HepG2 (cell line): ENCODE measurements around the gene SLC25A22. TPM values are rescaled to one million over a fixed set of nuclear protein-coding genes. Genes with fewer than 3 reads are reported as not detected.

Source experiments
- AGO2 ChIP-seq: fragments of 200-400 bp; formaldehyde crosslinking; optimal IDR thresholded peaks from 2 replicates; pipeline ENCODE3; 2017; ENCODE audit warnings: mild to moderate bottlenecking, low read depth, low read length, moderate library complexity
- CREB3 ChIP-seq: sonication (generic); formaldehyde crosslinking; IDR thresholded peaks from 2 replicates; pipeline ENCODE4 v1.5.0; 2020; ENCODE audit warnings: missing genetic modification reagents
- DNMT1 ChIP-seq: sonication (generic); formaldehyde crosslinking; IDR thresholded peaks from 2 replicates; pipeline ENCODE4 v1.5.1; 2020; ENCODE audit warnings: mild to moderate bottlenecking, missing genetic modification reagents
- HNF1A ChIP-seq, 2 experiments: sonication (generic) in 1 of 2; formaldehyde crosslinking in 1 of 2; IDR thresholded peaks; 2 replicates each; pipeline versions ENCODE4 v1.4.0 to v1.6.1; 2016 to 2020; ENCODE audit warnings: borderline replicate concordance in 1 of 2, low read depth in 1 of 2, mild to moderate bottlenecking in 1 of 2, missing genetic modification reagents in 1 of 2
- NCOA5 ChIP-seq: sonication (generic); formaldehyde crosslinking; IDR thresholded peaks from 2 replicates; pipeline ENCODE4 v1.4.0; 2020; ENCODE audit warnings: missing genetic modification reagents
- PRMT3 ChIP-seq: sonication (generic); formaldehyde crosslinking; IDR thresholded peaks from 2 replicates; pipeline ENCODE4 v1.8.1; 2022; ENCODE audit warnings: low read depth, mild to moderate bottlenecking, moderate library complexity, missing genetic modification reagents, borderline replicate concordance
- TCF12 ChIP-seq, 2 experiments: fragments of 450-650 bp in 1 of 2; sonication (generic) in 1 of 2; formaldehyde crosslinking in 1 of 2; IDR thresholded peaks; 2 replicates each; pipeline versions ENCODE4 v1.6.1 to v1.8.0; 2017 to 2022; ENCODE audit warnings: antibody characterized with exemption in 1 of 2, mild to moderate bottlenecking in 1 of 2, missing genetic modification reagents in 1 of 2, moderate library complexity in 1 of 2
- XRCC5 ChIP-seq: fragments of 200-400 bp; formaldehyde crosslinking; optimal IDR thresholded peaks from 2 replicates; pipeline ENCODE3; 2017; ENCODE audit warnings: mild to moderate bottlenecking, low read length
- ZNF343 ChIP-seq: sonication (generic); formaldehyde crosslinking; IDR thresholded peaks from 2 replicates; pipeline ENCODE4 v1.4.0; 2020; ENCODE audit warnings: mild to moderate bottlenecking, missing genetic modification reagents
- ZNF44 ChIP-seq: sonication (generic); formaldehyde crosslinking; IDR thresholded peaks from 2 replicates; pipeline ENCODE4 v1.5.1; 2020; ENCODE audit warnings: mild to moderate bottlenecking, missing genetic modification reagents
- ZNF547 ChIP-seq: sonication (generic); formaldehyde crosslinking; IDR thresholded peaks from 2 replicates; pipeline ENCODE4 v1.5.1; 2020; ENCODE audit warnings: mild to moderate bottlenecking, missing genetic modification reagents
- ZNF614 ChIP-seq: IDR thresholded peaks from 2 replicates; pipeline ENCODE4 v1.6.1; 2018; ENCODE audit warnings: missing biosample characterization, missing genetic modification reagents, inconsistent platforms, borderline replicate concordance
- ZSCAN12 ChIP-seq: sonication (generic); formaldehyde crosslinking; IDR thresholded peaks from 2 replicates; pipeline ENCODE4 v1.9.0; 2021; ENCODE audit warnings: mild to moderate bottlenecking, missing genetic modification reagents
- polyA plus RNA-seq, 8 experiments: library from polyadenylated mRNA; depleted of rRNA in 3 of 8; stranded (reverse) in 7 of 8; unstranded in 1 of 8; fragments of >200 nt; fragmentation: Illumina TruSeq in 4 of 8; extraction: Trizol in 4 of 8; gene quantifications; 2 replicates each; pipeline versions ENCODE4 v1.2.1 to v1.2.3, GENCODE V29; 2011 to 2016; ENCODE audit warnings: low read depth in 4 of 8, missing spikeins in 1 of 8, mixed read lengths in 1 of 8; ENCODE audit not compliant: insufficient read depth in 1 of 8
- total RNA-seq, 5 experiments: library from RNA; depleted of rRNA; stranded (reverse); fragments of >200 nt; fragmentation: Illumina TruSeq; extraction: Trizol; gene quantifications; 2 replicates each; pipeline ENCODE4 v1.2.3, GENCODE V29; 2016; ENCODE audit warnings: low read depth in 1 of 5

Gene SLC25A22
- total and polyA plus RNA-seq, 2 of the 13 experiments (the other 11 are each of a cell fraction or from before 2014, with no cell fraction given) = 12.4 to 19.2 TPM

- TF ChIP-seq CREB3 (CRISPR knock-in tag) (no peak), PRMT3 (CRISPR knock-in tag) (no peak), AGO2 (peak; percentile 63), HNF1A (IDR thresholded peaks at IDR 0.05; ENCODE audit: low read depth) (no peak), HNF1A (CRISPR knock-in tag; IDR thresholded peaks at IDR 0.05; ENCODE audit: borderline replicate concordance) (no peak), DNMT1 (CRISPR knock-in tag) (no peak), NCOA5 (CRISPR knock-in tag) (no peak), ZNF44 (no peak), XRCC5 (no peak), TCF12 (IDR thresholded peaks at IDR 0.05) (no peak), TCF12 (CRISPR knock-in tag; IDR thresholded peaks at IDR 0.05) (no peak), ZNF343 (CRISPR knock-in tag) (no peak), ZNF547 (CRISPR knock-in tag) (no peak), ZNF614 (CRISPR knock-in tag) (no peak), ZSCAN12 (CRISPR knock-in tag) (no peak)
These were observed 34.0 kb upstream of the SLC25A22 start (continued) for GRCh38 chr11:831961-832528.
